Cardiac muscle cell (in vitro differentiated cells and primary cell): ENCODE data around the gene EIF3K. TPM values are rescaled to one million over a fixed set of nuclear protein-coding genes. Genes with fewer than 3 reads are reported as not detected.
A peak's percentile ranks its signal among the peaks of the same experiment; 100 is the strongest.

ENCODE experiments used
- DNase-seq, 2 donors: peaks; one replicate each; pipeline versions ENCODE4 v3.0.0 to v3.0.0-alpha.2; 2010 to 2017; ENCODE audit warnings: low read depth in 1 of 2, low spot score in 1 of 2
- H3K27ac ChIP-seq: fragments of 200-600 bp; sonication (generic); 2 replicates; pipeline ENCODE4 v1.5.1; 2016
- H3K27me3 ChIP-seq: fragments of 200-600 bp; sonication (generic); 2 replicates; pipeline ENCODE4 v1.6.0; 2016; ENCODE audit warnings: control low read depth
- H3K36me3 ChIP-seq: fragments of 200-600 bp; sonication (generic); 2 replicates; pipeline ENCODE4 v1.5.1; 2016; ENCODE audit warnings: control low read depth
- H3K4me1 ChIP-seq: fragments of 200-600 bp; sonication (generic); 2 replicates; pipeline ENCODE4 v1.8.1; 2017; ENCODE audit warnings: low read depth, mild to moderate bottlenecking, mixed run types
- H3K4me3 ChIP-seq: fragments of 200-600 bp; sonication (generic); 2 replicates; pipeline ENCODE4 v1.5.1; 2016; ENCODE audit warnings: mild to moderate bottlenecking
- H3K9me3 ChIP-seq: fragments of 200-600 bp; sonication (generic); 2 replicates; pipeline ENCODE4 v1.5.1; 2017; ENCODE audit warnings: low read depth, mild to moderate bottlenecking, control low read depth
- CTCF ChIP-seq: IDR thresholded peaks from 2 replicates; pipeline ENCODE4 v1.5.1; 2012; ENCODE audit warnings: low read depth, mild to moderate bottlenecking, low read length
- polyA plus RNA-seq: library from polyadenylated mRNA; unstranded; fragments of >200 nt; fragmentation: Nextera tagmentation; extraction: Ambion mirVana; gene quantifications from 2 replicates; pipeline ENCODE4 v1.2.1, GENCODE V29; 2016
- total RNA-seq: library from RNA; depleted of rRNA; stranded (reverse); fragments of >200 nt; gene quantifications from 2 replicates; pipeline ENCODE4 v1.2.3, GENCODE V29; 2016

Gene EIF3K
- total and polyA plus RNA-seq, 2 experiments from 2014 or later = 455 to 504 TPM

GRCh38 chr19:38654628-38655055 lies 35.7 kb downstream of the EIF3K start:
- Histone ChIP-seq H3K9me3 (no peaks in the 10 kb centered on the region), H3K4me1 (peaks cover 73% of the 10 kb centered on the region), H3K27me3 (no peaks in the 10 kb centered on the region), H3K36me3 (no peaks in the 10 kb centered on the region), H3K27ac (peak overlapping the region; percentile 78), H3K4me3 (no peak overlapping the region)
- no peak for TF ChIP-seq CTCF
- DNase-seq = no peak

- Histone ChIP-seq H3K36me3 (no peaks in the 10 kb centered on the region), H3K27ac (peak overlapping the region; percentile 78), H3K9me3 (no peaks in the 10 kb centered on the region), H3K4me3 (no peak overlapping the region), H3K27me3 (no peaks in the 10 kb centered on the region), H3K4me1 (peaks cover 74% of the 10 kb centered on the region)
- no peak for DNase-seq
- TF ChIP-seq CTCF = no peak
Measured at GRCh38 chr19:38655148-38655824, 36.3 kb downstream of the EIF3K start.

GRCh38 chr19:38656171-38656981 lies 37.4 kb downstream of the EIF3K start:
- peak; percentile 12 for TF ChIP-seq CTCF
- peaks cover 78% of the 10 kb centered on the region for H3K4me1 ChIP-seq
- no peak overlapping the region for H3K4me3 ChIP-seq
- H3K9me3 ChIP-seq = no peaks in the 10 kb centered on the region
- peak overlapping the region; percentile 54 for H3K27ac ChIP-seq
- no peaks in the 10 kb centered on the region for H3K36me3 ChIP-seq
- DNase-seq = peak in 1 of 2 donors; percentile 91
- H3K27me3 ChIP-seq = no peaks in the 10 kb centered on the region

GRCh38 chr19:38657633-38658222 lies 38.7 kb downstream of the EIF3K start:
- no peak for DNase-seq
- Histone ChIP-seq H3K4me1 (peaks cover 77% of the 10 kb centered on the region), H3K4me3 (no peak overlapping the region), H3K36me3 (no peaks in the 10 kb centered on the region), H3K9me3 (no peaks in the 10 kb centered on the region), H3K27ac (peak overlapping the region; percentile 98), H3K27me3 (no peaks in the 10 kb centered on the region)
- no peak for TF ChIP-seq CTCF

GRCh38 chr19:38658462-38659306 lies 39.7 kb downstream of the EIF3K start:
- peaks cover 77% of the 10 kb centered on the region for H3K4me1 ChIP-seq
- H3K4me3 ChIP-seq = no peak overlapping the region
- H3K27ac ChIP-seq = peak overlapping the region; percentile 98
- no peaks in the 10 kb centered on the region for H3K36me3 ChIP-seq
- peak; percentile 61 to 99 for DNase-seq
- no peaks in the 10 kb centered on the region for H3K27me3 ChIP-seq
- H3K9me3 ChIP-seq = no peaks in the 10 kb centered on the region
- no peak for TF ChIP-seq CTCF
